NOMO-1 (cell line): ENCODE results near the gene USP12.
"Not testable (repeated sequence)": the region's sequence is repeated elsewhere in the genome, so short reads cannot be mapped to it uniquely, and the experiment has no call there.

Experiments used
- DNase-seq, 2 experiments: peaks; one replicate each; lab custom pipeline; 2025; ENCODE audit not compliant: unreplicated experiment in 2 of 2; lab: John Stamatoyannopoulos, UW

The USP12 gene

GRCh38 chr13:27081893-27082679 lies 89.5 kb downstream of the USP12 start:
- DNase-seq, result no peak

- no peak for DNase-seq
Measured at GRCh38 chr13:27080018-27080948, 91.3 kb downstream of the USP12 start.

GRCh38 chr13:27079421-27079958 lies 92.1 kb downstream of the USP12 start:
- no peak for DNase-seq

GRCh38 chr13:27077451-27077850 lies 94.2 kb downstream of the USP12 start:
- DNase-seq, result no peak

GRCh38 chr13:27076421-27076820 lies 95.2 kb downstream of the USP12 start:
- DNase-seq, result no peak

GRCh38 chr13:27073186-27073585 lies 98.4 kb downstream of the USP12 start:
- no peak for DNase-seq

DNA sequence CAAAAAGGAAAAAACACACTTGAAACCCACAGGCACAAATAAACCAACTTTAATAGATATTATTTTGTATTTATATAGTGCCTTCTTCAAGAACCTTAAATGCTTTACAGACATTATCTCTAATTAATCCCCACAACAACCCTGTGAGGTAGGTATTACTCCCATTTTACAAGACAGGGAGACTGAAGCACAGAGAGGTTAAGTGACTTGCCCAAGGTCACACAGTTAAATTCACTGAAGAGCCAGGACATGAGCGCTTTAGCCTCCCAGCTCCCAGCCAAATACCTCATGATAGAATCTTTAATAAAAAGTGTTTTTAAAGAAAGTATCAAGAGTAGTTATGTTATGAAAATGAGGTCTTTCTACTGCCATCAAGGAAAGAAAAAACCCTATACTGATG lies 105.5 kb downstream of the USP12 start:
- not testable (repeated sequence) for DNase-seq

DNA sequence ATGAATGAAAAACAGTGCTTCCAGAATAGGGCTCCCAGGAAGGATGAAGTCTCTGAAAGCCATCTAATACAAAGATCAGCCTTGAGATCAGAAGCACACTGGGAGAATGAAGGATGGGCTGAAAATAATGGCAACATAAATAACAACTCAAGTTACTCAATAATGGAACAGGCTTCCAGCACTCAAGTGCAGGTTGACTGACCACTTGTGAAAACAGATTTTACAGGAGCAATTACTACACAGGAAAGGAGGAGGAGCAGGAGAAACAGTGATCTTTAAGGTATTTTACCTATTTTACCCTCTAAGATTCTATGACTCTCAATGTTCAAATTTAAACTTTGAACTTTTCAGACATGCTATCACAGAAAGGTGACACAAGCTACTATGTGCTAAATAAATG lies 106.0 kb downstream of the USP12 start:
- no peak for DNase-seq

DNA sequence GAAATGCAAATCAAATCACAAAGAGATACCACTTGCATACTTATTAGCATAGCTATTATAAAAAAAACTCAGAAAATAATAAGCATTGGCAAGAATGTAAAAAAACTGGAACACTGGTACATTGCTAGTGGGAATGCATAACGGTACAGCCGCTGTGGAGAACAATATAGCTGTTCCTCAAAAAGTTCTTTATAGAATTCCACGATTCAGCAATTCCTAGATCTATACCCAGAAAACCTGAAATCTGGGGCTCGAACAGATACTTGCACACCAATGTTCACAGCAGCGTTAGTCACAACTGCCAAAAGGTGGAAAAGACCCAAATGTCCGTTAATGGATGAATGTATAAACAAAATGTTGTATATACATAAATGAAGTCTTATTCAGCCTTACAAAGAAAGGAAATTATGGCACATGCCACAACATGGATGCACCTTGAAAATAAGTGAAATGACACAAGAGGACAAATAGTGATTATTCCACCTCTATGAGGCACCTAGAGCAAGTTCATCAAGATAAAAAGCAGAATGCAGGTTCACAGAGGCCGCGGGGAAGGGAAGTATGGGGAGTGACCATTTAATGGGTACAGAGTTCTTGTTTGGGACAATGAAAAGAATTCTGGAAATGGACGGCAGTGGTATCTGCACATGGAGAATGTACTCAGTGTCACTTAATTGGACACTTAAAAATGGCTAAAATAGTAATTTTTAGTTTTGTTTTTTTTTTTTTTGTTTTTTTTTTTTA lies 107.2 kb downstream of the USP12 start:
- no peak for DNase-seq

- DNase-seq, result no peak
Measured at GRCh38 chr13:27057817-27058216, 113.8 kb downstream of the USP12 start.

DNA sequence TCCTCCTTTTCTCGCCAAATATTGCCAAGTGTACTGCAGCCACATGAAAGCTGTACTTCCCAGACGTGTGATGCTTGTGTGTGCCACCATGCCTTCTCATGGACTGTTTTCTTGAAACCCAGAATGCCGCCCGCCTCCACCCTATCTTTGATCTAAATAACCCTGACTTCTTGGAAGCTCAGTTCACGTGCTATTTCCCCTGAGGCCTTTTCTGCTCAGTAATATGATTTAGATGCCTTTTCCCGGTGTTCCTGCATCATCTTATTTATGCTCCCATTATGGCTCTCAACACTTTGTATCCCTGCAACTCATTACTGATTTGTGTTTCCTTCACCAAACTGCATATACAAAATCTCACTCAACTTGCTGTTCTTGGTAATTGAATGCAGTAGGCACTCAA lies 116.1 kb downstream of the USP12 start:
- DNase-seq, result no peak

DNA sequence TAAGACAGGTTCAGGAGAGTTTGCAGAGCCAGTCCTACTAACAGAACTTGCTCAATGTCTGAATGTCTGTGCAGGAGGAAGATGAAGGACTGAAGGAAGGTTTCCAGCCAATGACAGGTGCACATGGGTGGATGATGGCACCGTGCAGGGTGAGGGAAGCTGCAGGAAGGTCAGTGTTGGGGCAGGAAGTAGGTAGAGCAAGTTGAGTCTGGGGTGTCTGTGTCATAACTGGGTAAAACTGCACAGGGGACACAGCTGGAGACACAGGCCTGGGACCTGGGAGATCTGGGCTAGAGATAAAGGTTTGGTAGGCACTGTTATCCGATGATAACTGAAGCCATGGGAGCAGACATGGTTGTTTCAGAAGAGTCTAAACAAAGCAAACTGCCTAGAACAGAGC lies 116.9 kb downstream of the USP12 start:
- no peak for DNase-seq

- no peak for DNase-seq
Measured at GRCh38 chr13:27053902-27054595, 117.6 kb downstream of the USP12 start.

DNA sequence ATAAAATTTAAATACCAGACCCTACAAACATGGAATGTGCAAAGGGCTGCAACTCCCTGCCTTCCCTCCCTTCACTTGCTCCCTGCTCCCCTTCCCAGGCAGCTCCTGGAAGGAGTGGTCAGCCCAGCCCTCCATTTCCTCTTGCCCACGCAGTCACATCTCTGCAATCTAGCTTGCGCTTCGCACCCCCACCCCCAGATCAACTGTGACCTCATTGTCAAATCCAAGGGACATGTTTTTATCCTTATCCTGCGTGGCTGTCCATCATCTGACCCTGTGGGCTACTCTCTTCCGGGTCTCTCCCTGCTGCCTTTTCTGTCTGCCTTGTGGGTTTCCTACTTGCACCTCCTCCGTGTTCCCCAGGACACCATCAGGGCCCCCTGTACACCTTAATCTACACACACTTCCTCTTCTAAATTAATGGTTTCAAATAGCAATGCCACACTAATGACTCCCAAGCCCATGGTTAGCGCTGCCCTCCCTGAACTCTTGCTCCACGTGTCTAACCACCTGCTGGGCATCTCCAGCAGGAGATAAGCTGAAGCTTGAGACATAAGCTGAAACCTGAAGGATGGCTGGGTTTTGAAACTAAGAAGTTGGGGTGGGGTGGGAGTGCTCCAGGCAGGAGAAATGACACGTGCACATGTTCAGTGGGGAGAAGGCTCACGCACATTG lies 118.3 kb downstream of the USP12 start:
- no peak for DNase-seq

DNA sequence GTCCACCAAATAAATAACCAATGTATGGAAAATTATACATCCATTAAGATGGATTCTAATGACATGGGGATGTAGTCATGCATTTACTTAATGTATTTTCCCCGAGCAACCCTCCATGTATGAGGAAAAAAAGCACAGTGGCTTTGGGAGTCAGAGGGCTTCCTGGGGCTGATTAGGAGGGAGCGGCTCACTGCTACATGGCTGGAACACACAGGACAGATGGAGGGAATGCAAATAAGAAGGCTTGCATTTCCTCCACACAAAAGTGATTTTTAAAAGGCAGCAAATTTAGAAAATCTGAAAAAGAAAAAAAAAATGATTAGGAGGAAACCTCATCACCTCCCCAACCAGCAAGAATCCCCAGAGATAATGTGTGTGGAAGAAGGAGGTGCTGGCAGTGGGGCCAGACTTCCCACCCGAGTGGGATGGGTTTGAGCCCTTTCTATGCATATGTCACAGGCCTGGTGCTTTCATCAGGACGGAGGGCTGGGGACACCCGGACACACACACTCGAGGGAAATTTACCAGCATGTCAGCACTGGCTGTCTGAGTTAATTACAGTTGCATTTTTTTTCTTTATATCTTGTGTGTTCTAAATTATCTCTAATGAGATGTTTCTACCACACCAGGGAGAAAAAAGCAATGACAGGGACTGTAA lies 118.9 kb downstream of the USP12 start:
- no peak for DNase-seq

DNA sequence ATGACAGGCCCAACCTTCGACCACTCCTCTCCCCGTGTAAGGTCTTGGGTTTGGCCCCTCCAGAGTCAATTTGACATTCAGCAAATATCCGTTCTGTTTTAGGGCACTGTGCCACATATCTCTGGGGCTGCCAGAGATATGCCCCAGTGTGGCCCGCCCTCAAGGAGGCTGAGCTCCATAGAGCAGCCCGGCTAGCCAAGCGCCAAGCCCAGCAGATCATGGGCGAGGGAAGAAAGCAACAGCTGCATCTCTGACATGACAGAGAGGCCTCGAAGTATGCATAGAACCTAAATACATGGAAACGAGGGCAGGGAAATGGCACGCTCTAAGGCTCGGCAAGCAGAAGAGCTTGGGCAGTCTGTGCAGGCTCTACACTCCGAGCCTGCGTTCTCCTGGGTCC lies 124.5 kb downstream of the USP12 start:
- no peak for DNase-seq

GRCh38 chr13:27044837-27045570 lies 126.6 kb downstream of the USP12 start:
- DNase-seq, result no peak

DNA sequence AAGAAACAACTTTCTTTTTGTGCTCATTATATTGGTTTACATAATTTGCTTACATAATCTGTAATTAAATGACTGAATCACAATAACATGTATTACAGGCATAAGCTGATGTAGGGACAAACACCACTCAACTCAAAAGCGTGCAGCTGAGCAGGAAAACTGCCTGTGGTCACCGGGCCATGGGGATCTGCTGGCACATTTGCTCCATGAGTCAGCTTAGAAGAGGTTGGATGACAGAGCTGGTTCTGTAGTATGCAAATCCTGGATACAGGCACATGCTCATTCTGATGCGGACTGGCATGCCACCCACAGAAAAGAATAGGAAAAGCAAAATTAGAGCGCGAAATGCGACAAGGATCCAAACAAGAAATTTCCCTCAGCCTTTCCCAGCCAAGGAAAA lies 128.6 kb downstream of the USP12 start:
- DNase-seq, result no peak

- DNase-seq, result no peak
Measured at GRCh38 chr13:27041341-27041740, 130.3 kb downstream of the USP12 start.
